ENCODE data around the gene EID3. TPM values are rescaled to one million over a fixed set of nuclear protein-coding genes. Genes with fewer than 3 reads are reported as not detected.

Gene EID3
- total RNA-seq, 2 experiments from 2014 or later: 3.9 to 4.6 TPM

- ChIA-PET CTCF (interaction anchor here (0.6 to 2.5 kb wide), 4 partner anchors 8 to 83 kb away, joined by 3 to 10 read pairs (median 4); no protein-coding TSS in a partner anchor), POLR2A (interaction anchor here (0.6 to 1.0 kb wide), 2 partner anchors 9 to 19 kb away, joined by 3 to 5 read pairs; no protein-coding TSS in a partner anchor)
- peaks cover 51% of the 10 kb centered on the region for H3K36me3 Mint-ChIP-seq (ENCODE audit: low read depth)
- no peak overlapping the region for H3K27ac Mint-ChIP-seq
- no peaks in the 10 kb centered on the region for H3K27me3 Mint-ChIP-seq
- intact Hi-C loops (cut with DNase I, micrococcal nuclease): loop anchor here (5.0 kb wide), 3 partner anchors 163 to 333 kb away; partner anchors contain the start of genes HCFC2 (in 1 of the 2), NFYB (in 1 of the 2) and TDG (in 1 of the 2)
- DNase-seq (no peak), ATAC-seq (no peak)
- no peaks in the 10 kb centered on the region for H3K9me3 Mint-ChIP-seq (ENCODE audit: low read depth)
- peaks cover 49% of the 10 kb centered on the region for H3K4me1 Mint-ChIP-seq
- H3K4me3 Mint-ChIP-seq: no peak overlapping the region
Observed at GRCh38 chr12:104299842-104300481, 3.6 kb upstream of the EID3 start.

- ATAC-seq (no peak), DNase-seq (no peak)
- peaks cover 59% of the 10 kb centered on the region for H3K4me1 Mint-ChIP-seq
- ChIA-PET CTCF (interaction anchor here (0.8 to 3.9 kb wide), 7 partner anchors 9 to 685 kb away, joined by 3 to 30 read pairs (median 3); no protein-coding TSS in a partner anchor), POLR2A (interaction anchor here (1.0 to 2.2 kb wide), 3 partner anchors 15 to 20 kb away, joined by 4 to 14 read pairs (median 12); no protein-coding TSS in a partner anchor)
- H3K36me3 Mint-ChIP-seq (ENCODE audit: low read depth): peaks cover 50% of the 10 kb centered on the region
- peak overlapping the region; percentile 81 for H3K4me3 Mint-ChIP-seq
- H3K9me3 Mint-ChIP-seq (ENCODE audit: low read depth): no peaks in the 10 kb centered on the region
- no peaks in the 10 kb centered on the region for H3K27me3 Mint-ChIP-seq
- intact Hi-C loops (cut with DNase I, micrococcal nuclease): loop anchor here (2.0 to 5.0 kb wide), 4 partner anchors 90 to 337 kb away; partner anchors contain the start of genes HCFC2 (in 1 of the 2), NFYB (in 1 of the 2), TDG (in 1 of the 2) and TXNRD1 (in 1 of the 2)
- H3K27ac Mint-ChIP-seq: peak overlapping the region; percentile 96
Observed at GRCh38 chr12:104304261-104305009, 896 bp downstream of the EID3 start.

- H3K27me3 Mint-ChIP-seq: no peaks in the 10 kb centered on the region
- CTCF ChIA-PET: interaction anchor here (1.4 kb wide), 1 partner anchor 86 kb away, joined by 5 read pairs; no protein-coding TSS in a partner anchor
- POLR2A ChIA-PET: no interaction called here
- H3K4me3 Mint-ChIP-seq: peak overlapping the region; percentile 9
- H3K36me3 Mint-ChIP-seq (ENCODE audit: low read depth): peaks cover 53% of the 10 kb centered on the region
- intact Hi-C loops (cut with DNase I, micrococcal nuclease): loop anchor here in 1 of 2 experiments (2.0 kb wide), 1 partner anchor 91 kb away; the partner anchor contains the start of gene TXNRD1
- H3K4me1 Mint-ChIP-seq: peaks cover 57% of the 10 kb centered on the region
- ATAC-seq: no peak
- no peak for DNase-seq
- H3K9me3 Mint-ChIP-seq (ENCODE audit: low read depth): no peaks in the 10 kb centered on the region
- H3K27ac Mint-ChIP-seq: no peak overlapping the region
Observed at GRCh38 chr12:104305349-104305748, 1.8 kb downstream of the EID3 start.

- Mint-ChIP-seq H3K4me3 (no peak overlapping the region), H3K9me3 (ENCODE audit: low read depth) (no peaks in the 10 kb centered on the region), H3K27me3 (no peaks in the 10 kb centered on the region), H3K4me1 (peaks cover 57% of the 10 kb centered on the region), H3K36me3 (ENCODE audit: low read depth) (peaks cover 53% of the 10 kb centered on the region), H3K27ac (no peak overlapping the region)
- ChIA-PET CTCF (interaction anchor here (1.4 kb wide), 1 partner anchor 87 kb away, joined by 5 read pairs; no protein-coding TSS in a partner anchor), POLR2A (no interaction called here)
- DNase-seq (no peak), ATAC-seq (no peak)
- intact Hi-C loops (cut with DNase I, micrococcal nuclease): no loop called here
Observed at GRCh38 chr12:104306376-104306775, 2.8 kb downstream of the EID3 start.

- Mint-ChIP-seq H3K27me3 (no peaks in the 10 kb centered on the region), H3K4me3 (no peak overlapping the region), H3K4me1 (peaks cover 52% of the 10 kb centered on the region), H3K9me3 (ENCODE audit: low read depth) (no peaks in the 10 kb centered on the region), H3K36me3 (ENCODE audit: low read depth) (peaks cover 52% of the 10 kb centered on the region), H3K27ac (no peak overlapping the region)
- DNase-seq: no peak
- ChIA-PET POLR2A (no interaction called here), CTCF (no interaction called here)
- intact Hi-C loops (cut with DNase I, micrococcal nuclease): no loop called here
- ATAC-seq: no peak
Observed at GRCh38 chr12:104306943-104307654, 3.6 kb downstream of the EID3 start.

GRCh38 chr12:104307655-104308000 lies 4.1 kb downstream of the EID3 start:
- ATAC-seq (no peak), DNase-seq (no peak)
- Mint-ChIP-seq H3K4me3 (no peak overlapping the region), H3K27me3 (no peaks in the 10 kb centered on the region), H3K4me1 (peaks cover 49% of the 10 kb centered on the region), H3K27ac (no peak overlapping the region), H3K9me3 (ENCODE audit: low read depth) (no peaks in the 10 kb centered on the region), H3K36me3 (ENCODE audit: low read depth) (peaks cover 57% of the 10 kb centered on the region)
- CTCF ChIA-PET: no interaction called here
- POLR2A ChIA-PET: no interaction called here
- intact Hi-C loops (cut with DNase I, micrococcal nuclease): no loop called here

GRCh38 chr12:104309446-104309993 lies 6.0 kb downstream of the EID3 start:
- Mint-ChIP-seq H3K27me3 (no peaks in the 10 kb centered on the region), H3K27ac (peak overlapping the region; percentile 4), H3K36me3 (ENCODE audit: low read depth) (peaks cover 56% of the 10 kb centered on the region), H3K9me3 (ENCODE audit: low read depth) (no peaks in the 10 kb centered on the region), H3K4me3 (no peak overlapping the region), H3K4me1 (peaks cover 31% of the 10 kb centered on the region)
- ChIA-PET CTCF (interaction anchor here (1.0 to 1.6 kb wide), 2 partner anchors 11 to 22 kb away, joined by 3 to 4 read pairs; no protein-coding TSS in a partner anchor), POLR2A (no interaction called here)
- intact Hi-C loops (cut with DNase I, micrococcal nuclease): no loop called here
- no peak for ATAC-seq
- no peak for DNase-seq

- Mint-ChIP-seq H3K4me3 (no peak overlapping the region), H3K36me3 (ENCODE audit: low read depth) (peaks cover 56% of the 10 kb centered on the region), H3K9me3 (ENCODE audit: low read depth) (no peaks in the 10 kb centered on the region), H3K4me1 (peaks cover 18% of the 10 kb centered on the region), H3K27me3 (no peaks in the 10 kb centered on the region), H3K27ac (no peak overlapping the region)
- no peak for ATAC-seq
- ChIA-PET CTCF (interaction anchor here (1.7 kb wide), 1 partner anchor 16 kb away, joined by 3 read pairs; no protein-coding TSS in a partner anchor), POLR2A (no interaction called here)
- intact Hi-C loops (cut with DNase I, micrococcal nuclease): no loop called here
- no peak for DNase-seq
Observed at GRCh38 chr12:104310751-104311633, 7.5 kb downstream of the EID3 start.

- ChIA-PET CTCF (interaction anchor here (1.0 kb wide), 1 partner anchor 95 kb away, joined by 3 read pairs; no protein-coding TSS in a partner anchor), POLR2A (interaction anchor here (0.6 kb wide), 1 partner anchor 109 kb away, joined by 3 read pairs; no protein-coding TSS in a partner anchor)
- intact Hi-C loops (cut with DNase I, micrococcal nuclease): no loop called here
- Mint-ChIP-seq H3K9me3 (ENCODE audit: low read depth) (no peaks in the 10 kb centered on the region), H3K27me3 (no peaks in the 10 kb centered on the region), H3K36me3 (ENCODE audit: low read depth) (peaks cover 59% of the 10 kb centered on the region), H3K4me1 (peaks cover 11% of the 10 kb centered on the region), H3K27ac (no peak overlapping the region), H3K4me3 (no peak overlapping the region)
- no peak for DNase-seq
- ATAC-seq: no peak
Observed at GRCh38 chr12:104312202-104312601, 8.7 kb downstream of the EID3 start.

GRCh38 chr12:104312654-104313053 lies 9.1 kb downstream of the EID3 start:
- peaks cover 61% of the 10 kb centered on the region for H3K36me3 Mint-ChIP-seq (ENCODE audit: low read depth)
- intact Hi-C loops (cut with DNase I, micrococcal nuclease): no loop called here
- ChIA-PET CTCF (interaction anchor here (1.0 kb wide), 1 partner anchor 96 kb away, joined by 3 read pairs; no protein-coding TSS in a partner anchor), POLR2A (no interaction called here)
- no peak overlapping the region for H3K27ac Mint-ChIP-seq
- H3K4me1 Mint-ChIP-seq: peaks cover 7% of the 10 kb centered on the region
- DNase-seq (no peak), ATAC-seq (no peak)
- H3K27me3 Mint-ChIP-seq: no peaks in the 10 kb centered on the region
- no peak overlapping the region for H3K4me3 Mint-ChIP-seq
- H3K9me3 Mint-ChIP-seq (ENCODE audit: low read depth): no peaks in the 10 kb centered on the region

Data from activated CD4-positive, alpha-beta T cell treated with anti-CD3 and anti-CD28 coated beads for 36 hours (primary cell).